GM19023 (cell line): Measurements from ENCODE around the gene RABGAP1.

ENCODE experiments used
- ATAC-seq: cut with Tn5 transposase; IDR thresholded peaks from one replicate; pipeline ENCODE4 v1.9.1; 2021; ENCODE audit warnings: mild to moderate bottlenecking, moderate library complexity; ENCODE audit not compliant: unreplicated experiment

RABGAP1 gene

DNA sequence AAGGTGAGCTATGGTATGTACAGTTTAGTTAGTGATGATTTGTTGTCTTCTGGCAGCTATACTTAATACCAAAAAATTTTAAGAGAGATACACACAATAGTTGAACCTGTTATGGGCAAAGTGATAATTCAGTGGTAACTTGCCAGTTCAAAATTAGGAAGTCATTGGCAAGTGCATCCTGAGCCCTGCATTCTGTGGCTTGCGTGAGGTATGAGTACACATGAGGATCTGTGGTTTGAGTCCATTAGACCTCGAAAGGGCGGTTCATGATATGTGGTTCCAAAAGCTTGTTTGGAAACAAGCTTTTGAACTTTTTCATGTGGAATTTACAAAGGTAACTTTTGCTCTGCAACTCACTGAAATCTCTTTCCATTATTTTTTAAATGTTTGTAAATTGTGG is 139.6 kb downstream of the RABGAP1 start:
- no peak for ATAC-seq

DNA sequence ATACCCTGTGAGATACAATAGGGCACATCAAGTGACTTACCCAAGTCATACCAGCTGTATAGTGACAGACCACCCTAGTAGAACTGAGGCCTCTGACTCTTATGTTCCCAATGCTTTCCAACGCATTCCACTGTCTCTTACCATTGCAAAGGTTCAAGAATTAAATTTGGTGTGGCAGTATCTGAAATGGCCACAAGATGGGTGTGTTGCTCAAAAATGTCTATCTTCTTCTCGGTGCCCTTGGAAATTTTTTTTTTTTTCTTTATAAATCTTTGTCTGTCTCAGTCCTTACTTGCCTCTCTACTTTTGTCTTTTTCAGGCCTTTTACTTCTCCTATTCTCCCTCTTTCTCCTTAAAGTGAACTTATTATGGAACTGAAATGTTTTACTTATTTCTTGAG is 141.0 kb downstream of the RABGAP1 start:
- no peak for ATAC-seq

GRCh38 chr9:123083680-123084079 is 142.9 kb downstream of the RABGAP1 start:
- ATAC-seq = no peak

- no peak for ATAC-seq
These were observed 143.4 kb downstream of the RABGAP1 start for GRCh38 chr9:123084256-123084655.

DNA sequence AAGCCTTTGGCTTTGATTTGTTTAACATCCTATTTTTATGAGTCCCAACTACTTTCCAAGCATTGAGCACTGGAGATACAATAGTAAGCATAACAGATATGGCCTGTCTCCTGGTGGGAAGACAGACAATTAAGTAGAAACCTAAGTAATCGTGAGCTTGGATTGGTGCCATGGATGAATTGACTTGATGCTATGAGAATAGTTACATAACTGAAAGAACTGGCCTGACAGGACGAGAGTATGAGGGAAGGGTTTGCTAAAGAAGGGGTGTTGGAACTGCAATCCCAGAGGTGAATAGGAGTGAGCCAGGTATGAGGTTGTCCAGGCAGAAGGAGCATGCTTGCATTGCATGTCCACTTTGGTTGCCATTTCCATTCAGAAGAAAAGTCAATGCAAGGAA is 145.1 kb downstream of the RABGAP1 start:
- ATAC-seq = no peak

DNA sequence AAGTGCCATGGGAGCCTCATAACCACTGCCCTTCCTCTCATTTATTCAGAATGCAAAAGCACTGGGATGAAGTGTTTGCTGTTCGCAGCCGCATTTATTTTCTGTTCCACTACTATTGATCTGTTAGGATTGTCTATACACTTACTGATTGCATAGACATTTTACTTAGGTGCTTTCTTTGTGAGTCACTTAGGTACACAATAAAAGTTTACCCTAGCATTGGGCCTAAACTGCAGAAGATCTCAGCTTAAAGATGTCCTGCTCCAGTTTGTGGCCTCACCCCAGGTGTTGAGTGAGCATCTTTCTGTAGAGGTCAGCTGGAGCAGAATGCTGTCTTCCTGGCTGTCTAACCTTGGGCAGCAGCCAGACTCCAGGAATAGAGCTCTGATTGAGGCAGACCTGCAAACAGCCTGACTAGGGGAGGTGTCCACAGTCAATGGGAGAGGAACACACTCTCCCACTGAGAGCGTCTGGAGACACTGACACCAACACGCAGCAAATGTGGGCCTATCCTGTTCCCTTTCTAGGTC is 146.6 kb downstream of the RABGAP1 start:
- no peak for ATAC-seq

DNA sequence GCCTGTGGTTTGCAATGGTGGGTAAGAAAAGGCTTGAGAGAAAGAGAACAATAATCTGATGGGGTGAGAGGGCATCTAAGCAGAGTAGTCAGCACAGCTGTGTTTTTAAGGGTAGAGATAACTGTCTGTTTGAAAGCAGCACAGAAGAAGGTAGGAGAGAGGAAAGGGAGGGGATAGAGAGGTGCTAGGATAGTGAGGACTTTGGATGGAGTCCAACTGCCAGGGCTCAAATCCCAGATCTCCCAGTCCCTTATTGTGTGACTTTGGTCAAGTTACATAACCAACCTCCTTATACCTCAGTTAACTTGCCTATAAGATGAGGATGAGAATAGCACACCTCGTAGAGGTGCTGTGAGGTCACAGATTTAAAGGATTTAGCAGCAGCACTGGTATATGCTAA is 148.2 kb downstream of the RABGAP1 start:
- ATAC-seq = no peak

DNA sequence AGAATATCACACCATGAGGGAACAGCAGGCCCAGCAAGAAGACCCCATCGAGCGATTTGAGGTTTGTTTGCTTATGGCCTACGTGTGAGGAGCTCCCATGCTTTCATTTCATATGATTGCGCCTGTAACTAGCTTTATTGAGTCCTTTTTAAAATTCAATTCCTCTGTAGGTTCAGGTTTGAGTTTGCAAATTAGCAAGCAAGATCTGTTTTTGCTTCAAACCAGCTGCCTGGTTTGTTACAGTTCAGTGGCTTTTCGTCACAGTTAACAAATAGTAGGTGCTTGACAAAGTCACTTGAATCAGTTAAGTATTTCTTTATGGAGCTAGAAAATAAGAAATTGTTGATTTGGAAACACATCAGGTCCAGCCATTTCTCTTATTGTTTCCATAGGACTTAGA is 149.0 kb downstream of the RABGAP1 start:
- no peak for ATAC-seq

- no peak for ATAC-seq
These were observed 149.5 kb downstream of the RABGAP1 start for GRCh38 chr9:123090198-123090896.

DNA sequence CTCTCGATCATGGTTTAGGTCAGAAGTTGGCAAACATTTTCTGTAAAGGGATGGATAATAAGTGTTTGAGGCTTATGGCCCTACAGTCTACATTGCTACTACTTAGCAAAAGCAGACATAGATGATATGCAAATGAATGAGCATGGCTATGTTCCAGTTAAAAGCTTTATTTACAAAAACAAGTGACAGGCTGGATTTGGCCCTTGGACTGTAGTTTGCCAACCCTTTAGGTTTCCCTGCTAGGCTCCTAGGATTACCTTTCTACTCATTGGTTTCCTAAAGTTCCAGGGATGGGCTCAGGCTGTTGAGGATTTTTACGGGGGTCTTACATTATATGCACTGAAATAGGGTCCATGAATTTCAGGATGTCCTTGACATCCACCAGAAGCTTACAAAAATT is 150.1 kb downstream of the RABGAP1 start:
- ATAC-seq = no peak

DNA sequence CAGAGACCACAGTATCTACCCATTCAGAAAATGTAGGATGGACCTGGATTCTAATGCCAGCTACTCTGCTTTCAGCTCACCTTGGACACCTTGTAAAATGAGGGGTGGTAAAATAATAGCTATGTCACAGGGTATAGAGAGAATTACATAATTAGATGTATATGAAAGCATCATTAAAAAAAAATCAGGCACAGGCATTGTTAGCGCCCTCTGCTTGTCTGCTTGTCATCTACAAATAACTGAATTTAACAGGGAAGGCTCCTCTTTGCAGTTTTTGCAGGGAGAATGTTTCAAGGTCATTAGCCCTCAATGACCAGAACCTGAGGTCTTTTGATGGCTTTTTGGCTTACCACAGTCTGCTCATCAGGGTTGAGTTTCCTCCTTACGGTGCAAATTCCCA is 150.6 kb downstream of the RABGAP1 start:
- ATAC-seq = no peak

DNA sequence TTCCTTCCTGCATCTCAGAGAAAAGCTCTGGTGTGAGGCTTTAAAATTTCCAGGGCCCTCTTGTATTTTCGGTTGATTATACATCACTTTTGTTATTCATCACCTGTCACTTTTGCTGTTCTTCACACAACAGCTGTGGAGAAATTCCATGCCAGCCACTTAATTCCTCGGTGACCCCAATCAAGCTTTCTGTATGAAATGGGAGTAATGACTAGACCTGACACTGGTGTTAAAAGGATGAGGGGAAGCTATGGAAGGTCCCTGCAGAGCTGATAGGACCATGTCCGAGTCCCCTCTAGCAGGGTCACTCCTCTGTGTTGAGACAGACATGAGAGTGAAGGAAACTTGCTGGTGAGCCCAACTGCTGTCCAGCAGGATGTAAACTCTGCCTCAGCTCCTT is 152.3 kb downstream of the RABGAP1 start:
- ATAC-seq = no peak

DNA sequence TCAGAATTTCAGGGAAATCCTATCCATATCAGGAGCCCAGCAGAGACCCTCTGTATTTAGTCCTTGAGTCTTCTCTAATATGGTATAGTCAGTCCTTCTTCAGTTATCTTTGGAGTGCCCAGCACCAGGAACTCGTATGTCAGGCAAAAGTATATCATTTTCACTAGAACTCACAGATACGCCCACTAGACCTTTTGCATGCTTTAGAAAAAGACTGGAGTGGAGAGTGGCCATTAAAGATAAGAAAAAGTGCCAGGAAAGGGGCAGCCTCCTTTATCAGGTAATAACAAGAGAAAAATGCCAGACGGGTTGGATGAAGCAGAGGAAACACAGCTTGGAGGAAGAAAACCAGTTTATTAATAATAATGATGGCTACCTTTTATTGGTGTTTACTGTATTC is 156.2 kb downstream of the RABGAP1 start:
- no peak for ATAC-seq

DNA sequence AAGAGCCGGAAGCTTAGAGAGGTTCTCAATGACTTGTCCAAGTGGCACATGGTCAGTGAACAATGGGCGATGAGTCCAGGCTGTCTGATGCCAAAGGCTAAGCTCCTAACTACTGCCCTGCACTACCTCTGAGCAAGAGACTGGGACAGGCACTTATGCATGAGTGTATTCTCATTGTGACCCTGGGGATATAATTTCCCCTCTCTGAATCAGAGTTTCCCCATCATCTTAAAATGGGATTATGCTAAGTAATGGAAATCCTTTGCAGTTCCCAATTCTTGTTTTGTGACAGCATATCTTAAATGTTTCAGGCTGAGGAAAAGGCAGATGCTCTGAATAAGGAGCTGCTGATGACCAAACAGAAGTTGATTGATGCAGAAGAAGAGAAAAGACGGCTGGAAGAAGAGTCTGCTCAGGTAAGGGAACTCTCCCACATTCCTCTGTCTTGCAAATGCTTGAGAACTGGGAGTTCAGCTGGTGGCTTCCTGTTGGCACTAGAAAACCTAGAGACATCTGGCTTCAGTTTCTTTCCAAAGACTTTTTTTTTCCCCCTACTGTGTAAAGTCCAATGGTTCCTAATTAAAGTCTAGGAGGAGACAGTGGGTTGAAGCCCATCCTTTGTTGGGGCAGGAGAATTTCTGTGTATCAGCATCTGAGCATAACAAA is 156.7 kb downstream of the RABGAP1 start:
- ATAC-seq = no peak

- no peak for ATAC-seq
These were observed 157.3 kb downstream of the RABGAP1 start for GRCh38 chr9:123098096-123098459.

DNA sequence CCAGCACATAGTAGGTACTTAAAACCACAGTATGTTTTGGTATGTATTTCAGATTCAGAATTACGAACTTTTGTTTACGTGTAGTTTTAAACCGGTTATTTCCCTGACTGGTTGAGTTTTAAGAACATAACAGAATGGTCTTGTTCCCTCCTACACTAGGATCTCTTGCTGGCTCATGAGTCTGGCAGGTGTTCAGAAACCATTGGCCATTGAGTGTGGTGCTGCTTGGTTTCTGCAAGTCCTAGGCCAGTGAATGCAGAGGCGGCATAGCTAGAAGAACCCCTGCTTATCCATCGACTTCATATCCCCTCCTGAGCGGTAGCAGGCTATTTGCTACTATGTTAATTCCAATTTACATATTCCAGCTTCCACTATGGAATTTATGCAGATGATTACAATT is 158.2 kb downstream of the RABGAP1 start:
- no peak for ATAC-seq

GRCh38 chr9:123099548-123099947 is 158.7 kb downstream of the RABGAP1 start:
- ATAC-seq = no peak

DNA sequence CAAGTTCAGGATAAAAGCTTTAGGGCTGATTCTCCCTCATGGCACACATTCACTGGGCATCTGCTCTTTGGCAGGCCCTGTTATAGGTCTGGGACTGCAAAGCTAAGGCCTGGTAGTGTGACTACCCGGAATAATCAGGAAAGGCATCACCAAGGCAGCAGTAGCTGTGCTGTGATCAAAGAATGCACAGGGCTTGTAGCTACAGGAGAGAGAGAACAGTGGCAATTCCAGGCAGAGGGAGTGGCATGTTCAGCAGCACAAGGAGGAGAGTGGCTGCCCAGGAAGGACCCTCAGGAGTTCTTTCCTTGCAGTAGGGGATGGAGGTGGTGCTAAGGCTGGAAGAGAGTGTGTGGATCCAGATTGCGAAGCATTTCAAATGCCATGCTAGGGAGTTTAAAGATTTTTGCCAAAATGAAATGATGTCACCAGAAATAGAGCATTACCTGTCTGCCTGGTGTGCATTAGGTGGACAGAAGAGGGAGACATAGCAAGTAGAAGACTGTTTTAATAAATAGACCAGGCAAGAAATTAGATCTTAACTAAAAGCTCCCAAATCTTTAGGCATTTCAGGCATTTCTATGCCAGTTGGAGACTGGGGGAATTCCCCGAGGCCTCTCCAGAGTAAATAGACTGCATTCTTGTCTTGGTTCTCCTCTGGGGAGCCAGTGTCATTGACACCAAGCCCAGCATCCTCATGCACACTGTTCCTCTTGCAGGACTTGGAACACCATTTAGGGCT is 161.7 kb downstream of the RABGAP1 start:
- no peak for ATAC-seq

DNA sequence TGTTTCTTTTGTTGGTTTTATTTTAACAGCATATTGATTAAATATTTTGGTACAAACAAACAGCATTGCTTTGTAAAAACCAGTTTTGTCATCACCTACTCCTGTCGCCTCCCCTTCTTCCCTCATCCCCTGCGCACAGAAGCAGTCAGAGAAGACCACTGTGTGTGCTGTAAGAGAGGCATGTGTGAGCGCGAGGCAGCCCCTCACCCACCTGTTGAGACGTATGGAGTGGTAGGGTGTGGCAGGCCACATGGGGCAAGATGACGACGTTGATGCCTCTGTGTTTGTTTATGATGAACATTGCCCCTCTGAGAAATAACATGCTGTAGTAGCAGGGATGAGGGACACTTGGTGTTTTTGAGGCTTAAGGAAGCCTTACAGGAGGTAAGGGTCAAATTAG is 164.0 kb downstream of the RABGAP1 start:
- no peak for ATAC-seq

GRCh38 chr9:123105490-123105889 is 164.7 kb downstream of the RABGAP1 start:
- no peak for ATAC-seq

DNA sequence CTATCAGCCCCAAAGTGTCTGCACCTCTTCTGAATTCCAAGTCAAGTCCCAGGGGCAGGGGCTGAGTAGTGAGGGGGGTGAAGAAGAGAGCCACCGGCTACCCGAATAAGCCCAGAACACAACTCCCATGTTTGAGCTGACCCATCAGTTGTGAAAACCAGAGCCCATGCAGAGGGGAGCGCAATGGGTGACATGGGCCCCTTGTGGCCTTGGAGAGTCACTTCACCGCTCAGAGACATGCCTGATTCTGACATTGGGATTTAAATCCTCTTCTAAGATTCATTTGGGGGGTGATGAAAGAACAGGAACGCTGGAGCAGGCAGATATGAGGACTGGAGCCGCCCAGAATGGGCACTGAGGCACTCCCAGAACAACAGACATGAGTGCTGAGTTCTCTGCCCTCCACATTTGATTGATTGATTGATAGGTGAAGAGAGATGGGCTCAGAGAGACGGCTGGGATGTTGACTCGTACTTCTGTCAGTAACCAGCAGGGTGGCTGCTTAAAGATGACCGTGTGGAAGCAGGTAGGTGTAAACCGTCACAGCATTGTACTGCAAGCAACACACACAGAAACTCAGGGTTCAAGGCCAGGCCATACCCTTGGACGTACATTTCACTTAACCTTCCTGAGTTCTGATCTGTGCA is 166.9 kb downstream of the RABGAP1 start:
- no peak for ATAC-seq
